GM21737 (cell line): ENCODE results near the gene NPY4R2.
"Not testable (repeated sequence)": the region's sequence is repeated elsewhere in the genome, so short reads cannot be mapped to it uniquely, and the experiment has no call there.

ENCODE experiments used
- ATAC-seq: cut with Tn5 transposase; IDR thresholded peaks from one replicate; pipeline ENCODE4 v1.9.1; 2021; ENCODE audit warnings: mild to moderate bottlenecking, moderate library complexity; ENCODE audit not compliant: unreplicated experiment

NPY4R2 gene

DNA sequence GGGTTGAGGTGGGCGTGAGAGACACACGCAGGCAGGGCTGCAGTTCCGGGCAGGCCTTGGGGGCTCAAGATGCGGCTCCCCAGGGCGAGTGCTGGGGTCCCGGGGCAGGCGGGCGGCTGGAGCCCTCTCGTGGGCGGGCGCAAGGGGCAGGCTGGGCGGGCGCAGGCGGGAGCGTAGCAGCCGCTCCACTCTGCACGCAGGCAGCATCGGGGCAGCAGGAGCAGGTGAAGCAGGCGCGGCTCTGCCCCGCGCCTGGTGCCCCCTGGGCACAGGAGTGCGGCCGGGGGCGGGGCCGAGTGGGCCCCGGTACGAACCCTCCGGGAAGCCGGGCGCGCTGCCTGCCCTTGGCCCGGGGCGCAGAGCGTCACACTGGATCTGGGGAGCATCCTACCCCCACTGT, at the start of gene NPY4R2:
Gene NPY4R2, plus strand, starts transcription at position 188 of the 400 bp plus-strand sequence. CDS start 3,326 bp downstream, outside the sequence.
- ATAC-seq = not testable (repeated sequence)

DNA sequence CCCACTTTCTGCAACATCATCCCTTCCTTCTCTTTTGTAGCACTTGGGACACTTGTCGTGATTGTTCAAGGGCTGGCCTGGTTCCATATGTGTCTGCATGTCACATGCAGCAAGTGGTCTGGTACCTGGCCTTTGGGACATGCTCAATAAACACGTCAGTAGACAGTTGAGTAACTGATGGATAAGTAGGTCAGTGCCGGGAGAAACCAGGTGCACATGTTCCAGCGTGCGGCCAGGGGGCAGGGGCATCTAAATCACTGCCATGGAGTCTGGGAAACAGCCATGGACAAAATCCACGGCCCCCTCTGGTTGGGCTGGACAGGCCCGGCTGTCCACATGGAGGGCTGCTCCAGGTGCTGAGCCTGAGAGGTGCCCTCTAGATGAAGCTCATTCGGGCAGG, 47.6 kb upstream of the NPY4R2 start:
- ATAC-seq = not testable (repeated sequence)

DNA sequence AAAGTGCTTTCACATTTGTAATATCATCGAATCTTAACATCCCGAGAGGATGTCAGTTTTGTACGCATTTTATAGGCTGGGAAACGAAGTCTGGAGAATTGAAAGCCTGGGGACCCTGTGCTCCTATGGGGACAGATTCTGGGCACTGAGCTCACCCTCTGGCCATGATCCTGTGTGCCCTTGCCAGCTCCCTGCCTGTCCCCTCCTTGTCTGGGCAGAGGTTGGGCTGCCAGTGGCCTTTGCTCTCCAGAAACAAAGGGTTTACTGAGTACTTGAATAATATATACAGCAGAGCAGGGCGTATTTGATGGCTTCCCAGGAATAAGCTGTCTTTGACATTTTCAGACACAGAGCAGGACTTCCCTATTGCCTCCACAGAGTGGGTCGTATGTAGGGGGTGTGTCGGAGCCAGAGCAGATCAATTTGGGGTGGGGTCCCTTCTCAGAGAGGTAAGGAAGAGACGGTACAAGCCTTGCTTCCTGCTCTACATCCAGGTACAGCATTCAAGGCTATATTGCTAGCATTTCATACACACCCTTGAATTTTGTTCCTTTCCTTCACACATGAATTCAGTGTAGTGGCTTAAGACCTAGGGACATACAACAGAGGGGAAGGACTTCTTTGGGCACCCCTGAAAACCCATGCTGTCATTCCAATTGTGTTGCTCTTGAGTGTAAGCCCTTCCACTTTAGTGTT, 46.8 kb upstream of the NPY4R2 start:
- ATAC-seq = not testable (repeated sequence)

DNA sequence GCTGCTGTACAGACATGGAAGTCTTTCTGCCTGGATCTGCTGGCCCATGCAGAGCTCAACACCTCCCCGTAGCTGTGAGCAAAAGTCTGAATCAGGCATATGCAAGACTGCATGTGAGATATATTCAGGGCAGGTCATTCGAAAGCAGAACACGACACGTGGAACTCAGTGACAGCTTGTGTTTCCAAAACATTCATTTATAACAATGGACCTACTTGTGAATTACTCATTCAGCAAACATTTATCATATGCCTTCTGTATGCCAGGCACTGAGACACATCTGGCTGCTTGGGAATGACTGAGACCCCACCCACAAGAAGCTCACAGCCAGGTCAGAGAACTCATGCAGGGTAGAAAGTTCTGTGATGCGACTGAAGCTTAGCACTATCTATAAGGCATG, 46.2 kb upstream of the NPY4R2 start:
- ATAC-seq = not testable (repeated sequence)

- not testable (repeated sequence) for ATAC-seq
Measured at GRCh38 chr10:47884239-47884638, 34.2 kb upstream of the NPY4R2 start.

GRCh38 chr10:47884934-47885333, 33.5 kb upstream of the NPY4R2 start:
- ATAC-seq = not testable (repeated sequence)

DNA sequence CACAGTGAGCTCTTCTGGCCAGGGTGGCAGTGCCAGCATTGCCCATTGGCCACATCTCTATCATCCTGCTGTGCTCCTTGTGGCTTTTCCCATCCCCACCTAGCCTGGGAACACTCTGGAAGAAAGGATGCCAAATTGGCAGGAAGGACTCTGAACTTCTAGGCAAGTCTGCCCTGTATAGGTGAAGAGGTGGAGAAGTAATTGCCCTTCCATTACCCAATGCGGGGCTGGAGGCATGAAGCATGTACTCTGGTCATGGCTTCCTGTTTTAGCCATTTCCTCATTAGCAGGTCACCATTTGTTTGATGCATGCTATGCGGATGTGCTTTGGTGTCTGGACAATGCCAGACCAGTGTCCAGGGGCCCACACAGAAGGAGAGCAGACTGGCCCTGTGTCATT, 32.1 kb upstream of the NPY4R2 start:
- not testable (repeated sequence) for ATAC-seq

DNA sequence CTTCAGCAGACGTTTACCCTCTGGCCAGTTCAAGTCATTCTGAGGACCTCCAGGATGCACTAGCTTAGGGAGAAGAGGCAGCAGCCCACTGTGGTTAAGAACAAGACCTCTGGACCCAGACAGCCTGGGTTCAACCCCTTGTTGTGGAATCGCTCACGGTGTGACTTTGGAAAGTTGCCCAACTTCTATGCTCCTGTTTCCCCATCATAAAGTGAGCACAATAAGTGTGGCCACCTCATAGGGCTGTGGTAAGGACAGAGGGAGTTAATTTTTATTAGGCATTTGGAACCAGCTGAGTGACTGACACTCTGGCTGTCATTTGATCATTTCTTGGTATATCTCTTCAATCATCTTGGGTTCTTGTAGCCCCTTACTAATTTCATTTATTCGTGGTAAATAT, 31.6 kb upstream of the NPY4R2 start:
- ATAC-seq = not testable (repeated sequence)

DNA sequence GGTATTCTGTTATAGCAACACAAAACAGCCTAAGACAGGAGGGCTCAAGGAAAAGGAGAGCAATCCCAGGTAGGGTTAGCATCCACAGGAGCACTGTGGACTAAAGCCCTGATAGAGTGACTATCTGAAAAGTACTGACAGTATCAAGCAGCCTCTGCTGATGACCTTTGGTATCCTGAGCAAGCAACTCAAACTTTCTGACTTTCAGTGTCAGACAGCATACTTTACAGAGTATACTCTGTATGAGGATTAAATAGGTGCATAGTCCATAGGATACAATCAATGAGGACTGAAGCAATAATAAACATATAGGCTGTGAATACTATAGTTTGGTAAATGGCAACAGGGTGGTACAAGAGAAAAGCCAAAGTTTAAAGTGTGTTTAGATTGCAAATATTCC, 27.7 kb upstream of the NPY4R2 start:
- not testable (repeated sequence) for ATAC-seq

DNA sequence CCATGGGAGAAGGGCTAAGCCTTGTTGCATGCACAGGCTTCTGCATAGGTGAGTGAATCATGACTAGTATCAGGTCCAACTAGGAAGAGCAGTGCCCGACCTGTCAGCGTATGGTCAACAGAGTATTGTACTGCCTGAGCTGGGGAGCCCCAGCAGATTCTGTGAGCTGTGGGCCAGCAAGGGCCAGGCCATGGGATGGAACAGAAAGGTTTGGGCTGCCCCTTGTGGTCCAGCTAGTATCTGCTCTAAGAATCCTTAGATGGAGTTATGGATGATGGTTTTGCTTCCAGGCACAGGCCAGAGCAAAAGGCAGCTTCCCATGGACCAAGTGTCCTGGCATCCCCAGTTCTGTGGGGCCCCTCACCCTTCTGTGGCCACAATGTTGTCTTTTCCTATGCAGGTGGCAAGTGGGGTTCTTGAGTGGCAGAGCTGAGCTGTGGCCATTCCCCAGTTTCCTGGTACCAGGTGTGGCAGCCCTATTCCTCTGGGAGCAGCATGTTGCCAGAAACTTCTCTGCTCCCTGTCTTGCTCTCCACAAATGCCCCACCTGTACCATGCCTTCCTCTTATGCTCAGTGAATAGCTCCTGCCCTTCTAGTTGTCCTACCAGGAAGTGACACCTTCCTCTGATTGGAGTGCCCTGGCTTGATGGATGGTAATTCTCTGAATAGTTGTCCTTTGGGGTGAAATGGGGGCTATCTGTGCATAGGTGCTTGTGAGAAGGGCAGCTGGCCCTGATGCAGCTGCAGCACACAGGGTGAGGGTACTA, 25.8 kb upstream of the NPY4R2 start:
- not testable (repeated sequence) for ATAC-seq

GRCh38 chr10:47894571-47894970, 23.9 kb upstream of the NPY4R2 start:
- not testable (repeated sequence) for ATAC-seq

DNA sequence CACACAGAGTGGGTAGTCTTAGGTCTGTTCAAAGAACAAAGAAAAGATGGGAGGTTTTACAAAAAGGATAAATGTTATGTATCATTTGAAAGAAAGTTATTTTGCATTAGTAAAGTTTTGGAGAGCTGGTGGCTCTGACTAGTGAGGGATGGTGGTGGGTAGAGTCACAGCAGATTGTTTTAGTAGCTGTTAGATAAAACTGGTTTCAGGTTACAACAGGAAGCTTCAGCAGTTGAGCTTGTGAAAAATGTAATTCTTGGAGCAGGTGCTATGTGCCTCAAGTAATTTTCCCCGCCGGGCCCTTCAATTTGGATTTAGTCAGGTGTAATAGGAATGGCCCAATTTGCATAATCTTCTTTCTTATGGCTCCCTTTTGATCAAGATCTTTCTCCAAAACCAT, 20.6 kb upstream of the NPY4R2 start:
- ATAC-seq = not testable (repeated sequence)

DNA sequence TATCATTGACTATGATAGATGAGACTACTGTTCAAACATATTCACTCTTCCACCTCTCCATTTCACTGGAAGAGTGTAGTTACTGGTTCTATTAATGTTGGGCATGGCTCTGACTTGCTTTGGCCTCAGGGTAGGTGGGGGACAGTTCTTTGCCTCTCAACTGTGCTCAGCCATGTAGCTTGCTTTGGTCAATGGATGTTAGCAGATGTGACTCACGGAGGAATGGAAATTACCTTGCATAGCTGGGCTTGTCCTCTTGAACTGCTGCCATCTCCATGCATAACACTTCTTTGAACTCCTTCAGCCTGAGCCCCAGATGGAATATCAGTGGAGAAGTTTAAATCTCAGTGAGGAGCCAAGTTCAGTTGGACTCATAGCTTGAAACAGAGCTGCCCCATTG, 9.1 kb upstream of the NPY4R2 start:
- not testable (repeated sequence) for ATAC-seq

DNA sequence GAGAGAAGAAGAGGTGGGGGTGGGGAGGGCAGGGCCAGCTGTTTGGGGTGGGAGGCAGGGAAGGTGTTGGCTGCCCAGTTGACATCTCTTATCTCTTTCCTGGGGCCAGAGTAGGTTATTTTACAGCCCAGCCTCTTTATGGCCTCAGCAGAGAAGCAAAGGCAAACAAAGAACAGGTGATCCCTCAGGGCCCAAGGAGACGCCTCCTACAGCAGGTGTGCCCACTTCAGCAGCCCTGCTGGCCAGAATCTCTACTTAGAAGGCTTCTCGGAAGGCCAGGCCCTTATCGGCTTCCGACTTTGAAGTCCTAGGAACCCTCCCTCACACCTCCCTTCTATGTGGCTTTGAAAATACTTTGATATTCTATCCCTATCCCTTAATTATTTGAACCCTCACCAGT, 8.0 kb upstream of the NPY4R2 start:
- not testable (repeated sequence) for ATAC-seq

- not testable (repeated sequence) for ATAC-seq
Measured at GRCh38 chr10:47914052-47914451, 4.4 kb upstream of the NPY4R2 start.

DNA sequence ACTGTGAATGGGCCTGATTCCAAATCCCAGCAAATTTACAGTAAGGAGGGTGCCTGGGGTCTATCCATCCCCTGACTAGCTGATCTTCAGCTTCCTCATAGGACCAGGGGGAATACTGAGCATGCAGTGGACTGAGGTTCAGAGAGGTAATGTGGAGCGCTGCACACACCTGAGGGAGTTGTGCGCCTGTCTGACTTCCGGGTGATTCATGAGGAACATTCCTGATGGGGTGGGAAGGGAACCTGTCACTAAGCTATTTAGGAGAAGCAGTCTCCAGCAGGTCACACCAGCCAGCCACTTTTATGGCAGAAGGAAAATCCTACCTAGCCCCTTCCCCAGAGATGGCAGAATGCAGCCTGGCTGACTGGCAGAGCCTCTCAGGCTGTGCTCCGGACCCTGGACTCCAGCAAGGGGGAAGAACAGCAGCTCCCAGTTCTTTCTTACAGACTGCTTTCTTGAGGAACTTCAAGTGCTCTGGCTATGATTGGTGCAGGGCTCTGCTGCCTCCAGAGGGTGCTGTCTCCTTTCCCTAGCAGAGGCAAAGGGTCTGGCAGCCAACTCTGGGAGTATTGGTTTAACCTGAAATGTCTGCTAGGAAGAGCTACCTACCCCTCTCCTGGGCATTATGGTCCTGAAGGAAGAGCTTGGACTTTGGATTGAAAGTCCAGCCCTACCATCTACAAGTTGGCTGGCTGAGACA, 2.5 kb upstream of the NPY4R2 start:
- ATAC-seq = not testable (repeated sequence)

DNA sequence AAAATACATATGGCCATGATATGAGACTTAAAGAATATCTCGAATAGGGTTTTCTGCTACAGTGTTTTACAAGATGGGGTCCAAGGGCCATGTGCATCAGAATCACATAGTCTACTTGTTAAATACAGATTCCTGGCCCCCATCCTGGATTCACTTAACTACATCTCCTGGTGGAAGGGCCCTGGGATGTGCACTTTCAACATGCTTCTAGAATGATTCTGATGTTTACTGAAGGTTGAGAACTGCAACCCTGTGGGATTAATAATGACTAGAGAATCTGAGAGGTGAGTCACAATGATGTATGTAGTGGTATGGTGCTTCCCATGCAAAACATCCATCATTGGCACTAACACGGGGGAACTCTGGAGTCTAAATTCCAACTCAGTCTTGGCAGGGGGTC, 2.1 kb downstream of the NPY4R2 start:
- not testable (repeated sequence) for ATAC-seq

DNA sequence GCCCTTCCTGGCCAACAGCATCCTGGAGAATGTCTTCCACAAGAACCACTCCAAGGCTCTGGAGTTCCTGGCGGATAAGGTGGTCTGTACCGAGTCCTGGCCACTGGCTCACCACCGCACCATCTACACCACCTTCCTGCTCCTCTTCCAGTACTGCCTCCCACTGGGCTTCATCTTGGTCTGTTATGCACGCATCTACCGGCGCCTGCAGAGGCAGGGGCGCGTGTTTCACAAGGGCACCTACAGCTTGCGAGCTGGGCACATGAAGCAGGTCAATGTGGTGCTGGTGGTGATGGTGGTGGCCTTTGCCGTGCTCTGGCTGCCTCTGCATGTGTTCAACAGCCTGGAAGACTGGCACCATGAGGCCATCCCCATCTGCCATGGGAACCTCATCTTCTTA, 4.0 kb downstream of the NPY4R2 start:
- not testable (repeated sequence) for ATAC-seq

- not testable (repeated sequence) for ATAC-seq
Measured at GRCh38 chr10:47924628-47925027, 6.2 kb downstream of the NPY4R2 start.

DNA sequence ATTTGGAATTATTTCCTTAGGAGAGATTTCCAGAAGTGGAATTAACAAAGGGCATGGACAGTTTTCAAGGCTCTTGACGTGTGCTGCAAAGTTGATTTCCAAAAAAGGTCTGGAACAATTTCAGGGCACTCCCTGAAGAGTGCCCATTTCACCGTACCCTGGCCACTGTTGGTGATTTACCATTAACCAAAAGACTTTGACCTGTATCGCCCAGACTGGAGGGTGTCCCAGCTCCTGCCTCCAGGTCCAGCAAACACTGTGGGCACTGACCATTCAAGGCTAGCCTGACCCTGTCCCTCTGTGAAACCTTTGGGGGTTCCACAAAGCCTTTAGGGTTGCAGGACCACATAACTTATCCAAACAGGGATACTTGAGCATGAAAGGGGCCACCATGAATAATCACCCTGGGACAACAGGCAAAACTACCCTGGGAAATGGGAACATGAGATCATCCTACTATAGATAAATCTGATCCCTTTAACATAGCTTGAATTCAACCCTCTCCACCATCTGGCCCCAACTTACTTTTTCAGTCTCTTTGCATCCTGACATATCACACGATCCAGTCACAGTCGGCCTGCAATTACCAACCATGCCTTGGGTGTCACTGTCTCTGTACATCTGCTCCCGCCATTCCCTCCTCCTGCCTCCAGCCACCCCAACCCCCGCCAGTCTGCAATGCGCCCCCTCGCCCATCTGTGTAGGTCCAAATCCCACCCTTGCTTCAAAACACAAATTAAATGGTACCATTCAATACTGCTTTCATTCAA, 8.9 kb downstream of the NPY4R2 start:
- ATAC-seq = not testable (repeated sequence)

DNA sequence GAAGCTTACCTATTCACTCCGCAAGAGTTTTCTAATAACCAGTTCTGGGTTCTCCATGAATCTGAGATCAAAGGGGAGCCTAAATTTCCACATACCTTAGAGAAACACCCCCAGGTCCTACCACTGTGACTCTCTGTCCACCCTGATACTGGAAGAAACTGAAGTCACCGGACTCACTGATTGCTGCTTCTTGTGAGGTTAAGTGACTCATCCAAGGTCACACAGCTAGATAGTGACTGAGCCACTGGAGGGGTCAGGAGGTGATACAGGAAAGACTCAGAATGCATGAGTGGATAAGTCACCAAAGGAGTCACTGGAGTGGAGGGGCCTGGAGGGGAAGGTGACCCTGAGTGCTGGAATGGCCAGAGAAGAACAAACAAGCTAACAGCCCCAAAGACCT, 9.8 kb downstream of the NPY4R2 start:
- not testable (repeated sequence) for ATAC-seq
